ENCODE results near the gene TCEANC.
"Not testable (repeated sequence)": the region's sequence is repeated elsewhere in the genome, so short reads cannot be mapped to it uniquely, and the experiment has no call there.

The TCEANC gene, protein sequence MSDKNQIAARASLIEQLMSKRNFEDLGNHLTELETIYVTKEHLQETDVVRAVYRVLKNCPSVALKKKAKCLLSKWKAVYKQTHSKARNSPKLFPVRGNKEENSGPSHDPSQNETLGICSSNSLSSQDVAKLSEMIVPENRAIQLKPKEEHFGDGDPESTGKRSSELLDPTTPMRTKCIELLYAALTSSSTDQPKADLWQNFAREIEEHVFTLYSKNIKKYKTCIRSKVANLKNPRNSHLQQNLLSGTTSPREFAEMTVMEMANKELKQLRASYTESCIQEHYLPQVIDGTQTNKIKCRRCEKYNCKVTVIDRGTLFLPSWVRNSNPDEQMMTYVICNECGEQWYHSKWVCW
- 3.3 to 15.2 (median 7.3) reads per million in 3 experiments for total RNA-seq

DNA sequence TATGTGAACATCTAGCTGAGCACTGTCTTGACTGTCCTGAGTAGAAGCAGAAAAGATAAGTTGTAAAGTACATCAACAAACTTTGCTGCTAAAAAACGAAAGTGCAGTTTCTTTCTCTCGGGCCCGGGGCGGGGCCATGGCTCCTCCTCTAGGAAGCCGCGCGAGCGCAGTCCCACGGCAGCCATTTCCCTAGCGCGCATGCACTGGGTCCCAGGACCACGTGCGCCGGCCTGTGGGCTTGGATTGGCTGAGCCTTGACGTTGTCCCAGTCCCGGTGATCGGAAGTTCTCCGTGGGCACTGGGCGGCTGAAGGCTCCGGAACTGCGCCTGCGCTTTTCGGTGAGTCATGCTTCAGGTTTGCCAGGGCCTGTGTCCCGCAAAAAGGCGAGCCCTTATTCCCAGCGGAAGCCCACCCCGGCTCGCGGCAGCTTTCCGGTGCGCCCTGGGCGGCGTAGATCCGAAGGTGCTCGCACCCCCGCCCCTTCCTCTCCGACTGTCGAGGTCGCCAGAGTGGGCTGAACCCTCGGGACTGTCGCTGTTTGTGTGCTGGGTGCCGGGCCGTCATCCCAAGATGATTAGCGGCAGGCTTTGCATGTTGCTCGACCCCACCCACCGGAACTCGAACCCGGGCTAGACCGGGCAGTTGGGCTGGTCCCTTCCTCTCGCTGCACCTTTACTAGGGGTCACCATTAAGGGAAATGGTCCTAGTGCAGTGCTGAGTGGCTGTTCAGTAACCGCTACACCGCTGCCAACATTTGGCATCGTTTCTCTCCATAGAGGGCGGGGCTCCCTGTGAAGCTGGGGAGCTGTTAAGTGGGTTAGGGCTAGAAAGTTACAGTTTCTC lies at the start of gene TCEANC:
TCEANC (plus strand) TSS at position 292 of the 844 bp plus-strand sequence. CDS start 9,368 bp downstream, outside the sequence.
- peak; percentile 96 for DNase-seq

DNA sequence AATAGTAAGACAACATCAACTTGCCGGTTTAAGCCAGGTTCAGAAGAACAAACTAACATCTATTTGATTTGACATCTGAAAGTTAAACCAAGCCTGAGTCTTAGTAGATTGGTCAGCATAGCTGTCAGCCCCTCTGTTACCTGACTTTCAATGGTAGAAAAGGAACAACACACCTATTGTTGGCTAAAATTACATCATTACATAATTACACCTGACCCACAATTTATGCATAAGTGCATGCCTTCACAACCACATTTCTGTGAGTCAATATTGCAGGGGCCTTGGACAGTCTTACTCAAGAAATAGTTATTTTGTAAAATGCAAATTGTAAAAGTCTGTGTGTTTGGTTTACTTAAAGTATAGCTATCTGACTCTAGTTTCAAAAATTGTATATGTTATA lies 47.3 kb upstream of the TCEANC start:
- no peak for DNase-seq

DNA sequence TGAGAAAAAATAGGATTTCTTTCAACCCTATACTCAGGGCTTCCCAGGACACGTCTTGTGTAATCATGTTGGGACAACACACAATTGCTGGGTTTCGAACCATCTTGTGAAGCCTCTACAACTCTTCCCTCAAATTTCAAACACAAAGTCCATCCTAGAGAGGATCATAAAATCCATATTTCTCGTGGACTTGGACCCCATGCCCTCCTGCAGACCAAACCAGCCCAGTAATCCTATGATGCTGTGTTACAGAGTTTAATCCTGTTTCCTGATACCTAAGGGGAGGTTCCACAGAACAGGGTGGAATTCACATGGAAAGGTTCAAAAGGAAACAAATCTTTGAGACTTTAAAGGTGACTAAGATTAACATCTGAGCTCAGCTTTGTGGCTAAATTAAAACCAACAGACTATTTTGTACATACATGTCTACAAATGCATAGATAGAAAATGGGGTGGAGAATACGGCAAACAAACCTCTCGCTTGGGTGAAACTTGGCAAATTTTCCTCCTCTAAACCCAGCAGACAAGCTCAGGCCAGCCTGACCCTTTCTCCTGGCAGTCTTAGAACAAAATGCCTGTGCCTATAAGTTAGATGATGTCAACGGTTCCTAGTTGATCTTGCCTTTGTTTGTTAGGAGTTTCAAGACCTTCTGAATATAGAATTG lies 45.5 kb upstream of the TCEANC start:
- no peak for DNase-seq

DNA sequence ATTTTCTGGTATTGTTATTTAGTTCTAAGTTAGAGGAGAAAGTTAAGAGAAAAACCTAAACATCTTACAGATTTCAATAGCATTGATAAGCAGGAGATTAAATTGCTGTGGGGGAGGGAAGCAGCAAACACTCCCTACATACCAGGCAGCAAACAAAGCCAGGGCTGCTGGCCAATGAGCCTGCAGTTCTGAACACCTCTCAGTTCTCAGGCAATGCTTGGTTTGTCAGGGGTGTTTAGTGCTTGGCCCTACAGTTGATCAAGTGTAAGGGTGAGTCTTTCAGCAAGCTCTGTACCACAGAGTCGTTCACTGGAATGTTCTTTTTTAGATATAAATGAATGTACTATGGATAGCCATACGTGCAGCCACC lies 45.0 kb upstream of the TCEANC start:
- no peak for DNase-seq

DNA sequence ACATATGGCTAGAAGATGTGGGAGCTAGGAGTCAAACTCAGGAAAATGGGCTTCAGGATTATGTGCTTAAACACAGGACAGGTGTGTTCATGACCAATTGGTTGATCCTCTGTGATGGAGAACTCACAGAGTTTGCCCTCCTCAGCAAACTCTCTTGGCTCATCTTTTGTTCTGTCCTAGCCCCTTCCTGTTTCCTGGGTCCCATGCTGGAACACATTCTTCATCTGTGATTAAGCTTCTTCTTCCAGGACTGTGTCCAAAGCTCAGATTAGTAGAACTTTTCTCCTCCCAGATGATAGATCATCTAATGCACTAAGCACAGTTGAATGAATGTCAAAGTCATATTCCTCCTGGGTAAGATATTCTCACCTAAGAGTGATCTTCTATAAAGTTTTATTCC lies 38.8 kb upstream of the TCEANC start:
- no peak for DNase-seq

DNA sequence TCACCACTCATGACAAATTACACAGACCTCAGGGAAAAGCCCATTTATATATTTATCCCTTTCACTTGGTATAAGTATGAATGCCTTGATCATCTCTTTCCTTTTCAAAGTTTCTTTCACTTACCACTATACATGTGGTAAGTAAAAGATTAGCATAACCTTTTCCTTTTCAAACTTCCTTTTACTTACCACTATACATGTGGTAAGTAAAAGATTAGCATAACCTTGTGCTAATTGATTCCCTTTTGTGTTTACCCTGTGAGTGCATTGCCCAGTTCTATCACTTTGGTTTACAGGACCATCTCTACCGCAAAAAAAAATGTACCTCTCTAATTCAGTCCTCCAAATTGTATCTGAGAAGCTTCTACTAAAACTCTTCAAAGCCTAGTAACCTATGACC lies 32.7 kb upstream of the TCEANC start:
- DNase-seq: no peak

DNA sequence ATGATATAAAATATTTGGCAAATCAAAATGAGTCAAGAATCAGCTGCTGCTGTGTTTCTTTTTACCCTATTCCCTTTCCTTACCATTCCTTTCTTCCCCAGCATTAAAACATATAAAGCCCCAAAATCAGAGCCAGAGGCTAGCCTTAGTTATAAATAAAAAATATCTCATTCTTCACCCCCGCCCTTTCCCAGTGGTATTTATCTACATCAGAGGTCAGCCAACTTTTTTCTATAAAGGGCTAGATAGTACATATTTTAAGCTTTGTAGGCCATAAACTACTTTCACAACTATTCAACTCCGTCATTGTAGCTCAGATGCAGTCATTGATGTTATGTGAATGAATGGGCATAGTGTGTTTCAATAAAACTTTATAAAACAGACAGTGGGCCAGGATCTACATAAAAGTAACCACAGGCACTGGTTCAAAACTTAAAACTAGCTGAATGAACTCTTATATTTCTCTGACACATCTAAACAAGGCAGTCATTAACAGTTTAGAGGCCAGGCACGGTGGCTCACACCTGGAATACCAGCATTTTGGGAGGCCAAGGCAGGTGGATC lies 30.5 kb upstream of the TCEANC start:
- DNase-seq: no peak

DNA sequence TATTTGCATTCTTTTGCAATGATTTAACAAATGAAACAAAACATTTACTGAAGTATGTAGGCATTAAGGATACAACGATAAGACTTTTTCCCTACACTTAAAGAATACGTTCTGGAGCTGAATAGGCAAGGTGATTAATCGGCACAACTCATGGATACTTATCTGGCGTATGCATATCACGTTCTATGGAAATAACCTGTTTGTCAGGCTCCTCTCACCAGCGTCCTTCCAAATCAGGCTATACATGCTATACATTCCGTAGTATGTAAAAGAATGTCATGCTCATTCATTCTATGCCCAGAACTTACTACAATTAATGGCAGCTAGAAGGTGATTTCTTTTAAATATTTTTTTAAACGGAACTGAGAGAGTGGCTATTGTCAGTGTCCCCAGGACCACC lies 25.6 kb upstream of the TCEANC start:
- DNase-seq: no peak

DNA sequence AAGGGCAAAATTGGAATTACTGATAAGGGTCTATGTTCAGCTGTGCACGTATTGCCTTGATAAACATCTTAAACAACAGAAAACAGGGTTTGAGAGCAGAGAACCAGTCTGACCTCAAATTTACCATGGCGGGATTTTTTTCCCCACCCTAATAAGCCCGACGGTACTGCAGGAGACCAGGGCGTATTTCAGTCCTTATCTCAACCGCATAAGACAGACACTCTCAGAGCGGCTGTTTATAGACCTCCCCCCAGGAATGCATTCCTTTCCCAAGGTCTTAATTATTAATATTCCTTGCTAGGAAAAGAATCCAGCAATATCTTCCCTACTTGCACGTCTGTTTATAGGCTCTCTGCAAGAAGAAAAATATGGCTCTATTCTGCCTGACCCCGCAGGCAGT lies 15.7 kb upstream of the TCEANC start:
- not testable (repeated sequence) for DNase-seq

DNA sequence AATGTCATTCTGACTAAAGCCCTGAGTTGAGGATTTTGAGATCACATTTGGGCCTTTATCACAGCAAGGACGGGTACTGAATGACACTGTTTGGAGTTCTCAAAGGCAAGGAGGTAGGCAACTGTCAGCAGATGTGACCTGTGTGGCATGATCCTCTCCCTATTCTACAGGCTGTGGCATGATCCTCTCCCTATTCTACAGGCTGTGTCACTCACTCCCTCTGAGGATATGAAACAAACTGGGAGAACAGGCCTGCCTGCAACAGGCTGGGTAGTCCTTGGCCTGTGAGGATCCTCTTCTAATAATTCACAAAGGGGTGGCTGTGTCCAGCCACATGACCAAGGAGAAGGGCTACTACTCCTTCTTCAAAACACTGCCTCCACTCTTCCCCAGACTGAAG lies 14.9 kb upstream of the TCEANC start:
- DNase-seq: no peak

DNA sequence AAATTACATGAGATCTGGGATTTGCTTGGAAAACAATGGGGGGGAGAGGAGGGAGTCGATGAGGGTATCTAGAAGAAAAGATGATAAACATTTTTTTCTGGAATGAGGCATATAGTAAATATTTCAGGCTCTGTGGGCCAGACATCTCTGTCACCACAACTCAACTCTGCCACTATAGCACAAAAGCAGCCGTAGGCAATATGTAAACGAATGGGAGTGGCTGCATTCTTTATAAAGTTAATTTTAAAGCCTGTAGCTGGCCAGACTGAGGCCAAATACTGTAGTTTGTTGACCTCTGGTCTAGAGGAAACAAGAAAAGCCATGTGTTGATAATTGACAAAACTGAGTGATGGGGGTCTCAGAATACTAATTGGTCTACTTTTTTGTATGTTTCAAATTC lies 14.1 kb upstream of the TCEANC start:
- no peak for DNase-seq

DNA sequence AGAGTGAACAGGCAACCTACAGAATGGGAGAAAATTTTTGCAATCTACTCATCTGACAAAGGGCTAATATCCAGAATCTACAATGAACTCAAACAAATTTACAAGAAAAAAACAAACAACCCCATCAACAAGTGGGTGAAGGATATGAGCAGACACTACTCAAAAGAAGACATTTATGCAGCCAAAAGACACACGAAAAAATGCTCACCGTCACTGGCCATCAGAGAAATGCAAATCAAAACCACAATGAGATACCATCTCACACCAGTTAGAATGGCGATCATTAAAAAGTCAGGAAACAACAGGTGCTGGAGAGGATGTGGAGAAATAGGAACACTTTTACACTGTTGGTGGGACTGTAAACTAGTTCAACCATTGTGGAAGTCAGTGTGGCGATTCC lies 11.3 kb upstream of the TCEANC start:
- not testable (repeated sequence) for DNase-seq

DNA sequence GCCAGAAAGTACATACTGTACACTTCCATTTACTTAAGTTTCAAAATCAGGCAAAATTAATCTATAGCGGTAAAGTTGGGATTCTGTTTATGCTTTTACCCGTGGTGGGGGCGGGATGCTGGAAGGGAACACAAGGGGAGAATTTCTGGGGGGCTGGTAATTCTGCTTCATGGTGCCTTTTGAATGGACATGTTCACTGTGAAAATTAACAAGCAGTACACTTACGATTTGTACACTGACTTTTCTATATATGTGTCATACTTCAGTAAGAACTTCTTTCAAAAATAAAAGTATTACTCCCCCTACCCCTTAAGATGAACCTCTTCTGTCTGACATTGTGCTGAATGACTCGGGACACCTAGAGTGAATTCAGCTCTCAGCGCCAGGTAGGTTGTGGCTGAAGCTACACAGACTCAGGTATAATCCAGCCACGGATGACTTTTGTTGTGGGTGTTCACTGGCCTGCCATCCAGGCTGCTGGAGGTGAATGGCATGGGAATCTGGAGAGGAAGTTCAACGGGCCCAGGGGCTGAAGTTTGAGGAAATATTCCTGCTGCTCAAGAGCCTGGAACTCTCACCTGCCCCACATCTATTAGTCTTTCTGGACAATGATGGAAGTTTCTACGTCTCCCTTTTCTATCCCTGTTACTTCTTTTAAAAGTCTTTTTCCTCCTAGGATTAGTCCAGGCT lies 7.3 kb upstream of the TCEANC start:
- no peak for DNase-seq

DNA sequence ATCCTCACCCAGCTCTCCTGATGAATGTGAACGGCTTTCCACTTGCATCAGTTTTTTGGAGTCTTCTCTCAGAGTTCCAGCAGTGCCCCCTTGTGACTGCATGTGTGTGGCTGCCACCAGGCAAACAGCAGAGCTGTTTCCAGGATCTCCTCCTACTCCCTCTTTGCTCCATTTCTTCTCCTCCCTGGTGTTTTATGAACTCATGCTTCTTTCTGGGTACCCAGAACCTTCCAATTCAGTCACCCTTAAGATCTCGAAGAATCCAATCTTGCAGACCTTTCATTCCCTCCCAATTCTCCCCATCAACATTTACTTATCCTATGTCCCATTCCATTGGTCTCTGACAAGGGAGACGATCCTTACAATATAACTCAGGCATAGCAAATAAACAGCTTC lies 6.8 kb upstream of the TCEANC start:
- DNase-seq: no peak

DNA sequence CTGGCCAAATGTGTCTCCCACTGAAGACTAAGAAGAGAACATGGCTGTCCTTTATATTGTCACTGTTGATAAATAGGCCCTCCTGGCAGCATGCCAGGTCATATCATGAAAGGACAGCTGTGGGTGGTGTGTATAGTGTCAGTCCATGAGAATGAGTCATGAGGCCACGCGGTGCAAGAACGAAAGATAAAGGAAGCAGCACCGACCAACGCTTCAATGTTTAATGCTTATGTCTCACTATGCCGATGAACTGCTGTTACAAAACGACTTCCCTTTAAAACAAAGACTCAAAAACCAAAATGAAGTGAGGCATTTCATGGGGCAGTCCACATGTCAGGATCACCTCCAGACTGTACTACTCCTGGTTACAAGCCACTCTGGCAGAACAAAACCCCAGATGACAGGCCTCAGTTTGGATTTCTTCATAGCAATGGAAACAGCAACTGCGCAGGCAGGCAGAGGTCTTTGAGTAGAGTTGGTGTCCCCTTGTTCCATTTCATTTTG lies 5.2 kb upstream of the TCEANC start:
- peak; percentile 48 for DNase-seq

DNA sequence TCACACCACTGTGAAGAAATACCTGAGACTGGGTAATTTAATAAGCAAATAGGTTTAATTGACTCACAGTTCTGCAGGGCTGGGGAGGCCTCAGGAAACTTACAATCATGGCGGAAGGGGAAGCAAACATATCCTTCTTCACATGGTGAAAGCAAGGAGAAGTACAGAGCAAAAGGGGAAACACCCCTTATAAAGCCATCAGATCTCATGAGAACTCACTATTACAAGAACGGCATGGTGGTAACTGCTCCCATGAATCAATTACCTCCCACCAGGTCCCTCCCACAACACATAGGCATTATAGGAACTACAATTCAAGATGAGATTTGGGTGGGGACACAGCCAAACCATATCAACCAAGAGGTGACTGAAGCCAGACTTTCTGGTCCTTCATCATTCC lies 4.6 kb upstream of the TCEANC start:
- not testable (repeated sequence) for DNase-seq

DNA sequence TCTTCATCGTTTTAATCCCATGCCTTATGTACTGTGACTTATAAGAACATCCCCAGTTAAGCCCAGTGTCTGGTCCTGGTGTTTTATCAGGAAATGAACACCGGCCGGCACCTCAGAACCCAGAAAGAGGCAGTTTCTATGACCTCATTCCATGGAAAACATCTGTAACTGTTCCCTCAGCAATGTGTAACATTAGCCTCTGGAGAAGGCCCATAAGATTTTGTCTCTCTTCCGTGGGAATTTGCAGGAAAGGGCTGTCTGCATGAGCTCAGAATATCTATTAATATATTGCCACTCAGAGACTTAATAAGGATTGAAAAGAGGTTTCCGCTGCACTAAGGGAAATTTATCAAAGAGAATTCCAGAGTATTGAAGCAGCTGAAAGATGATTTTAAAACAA lies 3.1 kb upstream of the TCEANC start:
- no peak for DNase-seq

DNA sequence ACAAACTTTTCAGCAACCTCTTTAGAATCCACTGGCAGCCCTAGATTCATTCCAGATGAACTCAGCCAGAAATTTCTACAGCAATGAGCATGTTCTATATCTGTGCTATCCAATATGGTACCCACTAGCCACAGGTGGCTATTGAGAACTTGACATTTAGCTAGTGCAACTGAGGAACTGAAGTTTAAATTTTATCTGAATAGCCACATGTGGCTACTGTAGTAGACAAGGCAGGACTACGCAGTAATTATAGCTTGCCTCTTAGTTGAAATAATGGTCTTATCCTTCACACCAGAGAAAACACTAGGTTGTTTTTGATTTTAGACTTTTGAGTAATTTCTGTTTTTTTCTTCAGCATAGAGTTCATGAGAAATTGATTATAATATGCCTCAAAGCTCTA lies 2.6 kb upstream of the TCEANC start:
- no peak for DNase-seq

DNA sequence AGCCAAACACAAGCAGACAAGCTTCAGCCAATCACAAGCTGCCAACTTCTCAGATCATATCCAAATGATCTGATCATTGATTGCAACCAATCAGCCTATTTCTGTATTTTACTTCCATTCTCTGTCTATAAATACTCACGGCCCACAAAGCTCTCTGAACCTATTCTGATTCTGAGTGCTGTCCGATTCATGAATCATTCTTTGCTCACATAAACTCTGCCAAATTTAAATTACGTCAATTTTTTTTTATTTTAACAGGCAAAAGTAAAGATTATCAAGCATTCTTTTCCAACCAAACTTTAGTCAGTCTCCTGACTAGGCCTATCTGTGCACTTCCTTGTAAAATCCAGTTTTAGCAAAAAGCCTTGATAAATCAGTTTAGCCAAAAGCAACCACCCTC lies 1.8 kb upstream of the TCEANC start:
- no peak for DNase-seq

DNA sequence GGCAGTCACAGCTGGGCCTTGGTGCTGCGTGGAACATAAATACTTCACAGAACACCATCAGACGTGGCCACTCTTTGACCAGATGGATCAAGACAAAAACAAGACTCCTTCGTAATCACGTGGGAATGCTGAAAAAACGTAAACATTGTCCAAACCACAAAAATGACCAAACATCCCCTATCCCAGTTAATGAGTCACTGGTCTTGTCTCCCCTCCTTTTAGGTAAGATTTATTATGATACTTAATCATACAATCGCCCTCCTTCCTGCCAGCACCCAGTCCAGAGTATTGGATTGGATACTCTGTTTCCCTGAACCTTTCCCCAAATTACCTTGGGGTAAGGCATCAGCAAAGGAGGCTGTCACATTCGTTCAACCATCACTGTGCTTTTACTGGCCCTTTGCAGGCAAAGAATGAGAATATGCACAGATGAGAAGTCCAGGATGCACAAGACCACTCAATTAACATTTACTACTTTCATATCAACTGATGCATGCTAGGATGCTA lies 601 bp upstream of the TCEANC start:
- DNase-seq: no peak

DNA sequence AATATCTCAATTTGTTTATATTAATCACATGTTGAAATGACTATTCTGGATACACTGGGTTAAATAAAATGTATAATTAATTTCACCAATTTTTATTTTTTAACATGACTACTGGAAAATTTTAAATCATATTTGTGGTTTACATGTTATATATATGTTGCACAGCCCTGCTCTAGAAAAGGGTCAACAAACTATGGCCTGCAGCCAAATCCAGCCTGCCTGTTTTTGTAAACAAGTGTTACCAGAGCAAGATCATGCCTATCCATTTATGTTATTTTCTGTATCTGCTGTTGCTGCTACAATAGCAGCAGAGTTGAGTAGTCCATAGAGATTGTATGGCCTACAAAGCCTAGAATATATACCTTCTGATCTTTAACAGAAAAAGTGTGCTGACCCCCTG lies 1.2 kb downstream of the TCEANC start:
- no peak for DNase-seq

DNA sequence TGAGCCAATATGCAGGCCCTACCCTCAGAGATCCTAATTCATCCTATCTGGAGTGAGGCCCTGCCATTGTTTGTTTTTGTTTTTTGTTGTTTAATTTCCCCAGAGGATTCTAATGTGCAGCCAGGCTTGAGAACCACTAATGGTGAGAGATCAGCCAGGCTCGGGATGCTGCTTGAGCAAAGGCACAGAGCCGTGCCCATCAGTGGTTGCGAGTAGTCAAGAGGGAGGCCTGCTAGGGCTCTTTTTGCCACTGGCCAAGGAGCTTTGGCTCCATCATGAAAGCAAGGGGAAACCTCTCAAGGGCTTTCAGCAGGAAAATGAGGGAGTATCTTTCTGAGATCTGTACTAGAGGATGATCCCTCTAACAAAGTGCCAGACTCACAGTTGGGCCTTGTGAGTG lies 2.7 kb downstream of the TCEANC start:
- DNase-seq: no peak
